HG02884 (cell line): ENCODE measurements around the gene PDZRN3.

Source experiments
- ATAC-seq: cut with Tn5 transposase; IDR thresholded peaks from one replicate; pipeline ENCODE4 v1.9.1; 2021; ENCODE audit warnings: mild to moderate bottlenecking, moderate library complexity; ENCODE audit not compliant: unreplicated experiment

The PDZRN3 gene

DNA sequence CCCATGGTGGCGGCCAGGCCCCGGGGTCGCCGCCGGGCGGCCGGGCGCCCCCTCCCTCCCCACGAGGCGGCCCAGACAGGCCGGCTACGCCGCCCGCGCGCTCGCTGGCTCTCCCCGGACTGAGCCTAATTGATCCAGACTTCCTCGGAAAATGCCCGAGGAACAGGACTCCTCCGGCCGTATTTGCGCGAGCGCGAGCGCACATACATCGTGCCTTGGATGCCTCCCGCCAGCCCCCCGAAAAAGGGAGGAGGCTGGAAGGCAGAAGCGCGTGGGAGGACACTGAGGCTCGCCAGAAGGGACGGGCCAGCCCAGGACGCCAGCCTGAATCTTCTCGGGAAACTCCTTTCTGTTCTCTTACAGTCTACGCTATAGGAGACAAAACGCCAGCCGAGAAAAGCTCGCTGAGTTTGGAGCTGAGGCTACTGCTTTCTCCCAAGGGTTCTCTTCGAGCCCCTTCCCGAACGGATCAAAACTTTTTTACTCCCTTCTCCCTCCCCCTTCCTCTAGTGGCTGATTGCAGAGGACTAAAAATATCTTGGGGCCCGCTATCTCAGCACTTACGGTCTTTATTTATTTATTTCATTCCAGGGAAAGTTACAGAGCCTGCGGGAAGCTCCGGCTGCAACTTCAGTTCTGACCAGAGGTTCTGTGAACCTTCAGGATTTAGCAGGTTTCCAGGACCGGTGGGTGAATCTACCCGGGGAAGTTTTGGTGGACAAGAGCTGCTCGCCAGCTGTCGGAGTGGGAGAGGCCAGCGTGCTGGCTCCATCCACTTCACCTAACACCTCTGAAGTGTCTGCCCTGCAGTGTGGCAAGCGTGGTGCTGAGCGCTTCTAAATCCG, at the start of gene PDZRN3:
Gene PDZRN3, minus strand, starts transcription at position 121 of the 845 bp plus-strand sequence.
- ATAC-seq, result no peak

- ATAC-seq, result no peak
Observed at GRCh38 chr3:73674280-73674679, 49.5 kb upstream of the PDZRN3 start.

DNA sequence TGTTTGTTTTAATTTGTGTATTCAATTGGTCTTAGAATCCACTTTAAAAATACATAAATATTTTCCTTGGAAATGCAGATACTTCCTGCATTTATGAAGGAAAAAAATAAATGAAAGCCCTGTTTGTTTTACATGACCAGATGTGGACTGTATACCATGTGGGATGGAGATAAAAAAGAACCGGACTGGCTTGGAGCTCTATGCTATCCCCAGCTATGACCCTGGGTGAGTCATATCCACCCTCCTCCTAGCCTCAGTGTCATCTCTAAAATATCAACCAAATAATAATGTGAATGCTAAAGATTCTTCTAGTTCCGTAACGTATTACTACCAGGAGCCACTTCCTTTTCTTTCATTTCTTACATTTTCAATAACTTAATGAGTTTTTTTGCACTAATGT, 44.5 kb upstream of the PDZRN3 start:
- ATAC-seq, result no peak

GRCh38 chr3:73668391-73668790, 43.6 kb upstream of the PDZRN3 start:
- ATAC-seq, result no peak

- ATAC-seq, result no peak
Observed at GRCh38 chr3:73667889-73668288, 43.1 kb upstream of the PDZRN3 start.

GRCh38 chr3:73665286-73665685, 40.5 kb upstream of the PDZRN3 start:
- no peak for ATAC-seq

- ATAC-seq, result no peak
Observed at GRCh38 chr3:73664389-73664788, 39.6 kb upstream of the PDZRN3 start.

GRCh38 chr3:73663495-73663894, 38.8 kb upstream of the PDZRN3 start:
- ATAC-seq, result no peak

GRCh38 chr3:73661265-73661664, 36.5 kb upstream of the PDZRN3 start:
- no peak for ATAC-seq

DNA sequence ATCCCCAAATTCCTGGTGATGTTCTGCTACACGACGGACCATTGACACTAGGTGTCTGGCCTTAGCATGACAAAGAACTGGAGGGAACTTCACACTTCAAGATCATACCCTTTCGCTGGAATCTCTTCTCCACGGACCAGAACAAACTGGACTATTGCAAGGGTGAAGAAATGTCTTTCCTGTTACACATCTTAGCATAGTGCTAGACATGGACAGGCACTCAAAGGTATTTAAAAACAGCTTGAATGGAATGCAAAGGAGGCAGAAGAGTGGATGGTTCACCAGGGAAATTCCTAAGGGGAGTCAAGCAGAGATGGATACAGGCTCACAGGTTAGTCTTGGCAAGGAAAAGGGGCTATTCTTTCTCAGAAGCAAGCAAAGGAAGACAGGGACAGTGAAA, 33.5 kb upstream of the PDZRN3 start:
- no peak for ATAC-seq

DNA sequence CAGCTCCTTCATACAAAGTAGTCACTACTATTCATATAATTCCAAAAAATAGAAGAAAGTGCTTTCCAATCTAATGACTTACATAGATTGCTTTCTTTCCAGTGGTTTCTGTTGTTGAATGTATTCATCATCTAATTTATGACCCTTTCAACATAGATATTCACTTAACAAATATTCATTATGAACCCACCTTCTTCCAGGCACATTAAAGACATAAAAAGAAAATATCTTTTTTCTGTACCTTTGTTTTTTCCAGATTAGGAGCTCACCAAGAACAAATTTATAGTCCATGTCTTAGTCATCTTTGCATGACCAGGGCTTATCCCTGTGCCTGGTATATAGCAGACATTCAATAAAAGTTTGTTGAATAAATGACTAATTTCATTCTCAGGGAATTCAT, 32.4 kb upstream of the PDZRN3 start:
- ATAC-seq, result no peak

DNA sequence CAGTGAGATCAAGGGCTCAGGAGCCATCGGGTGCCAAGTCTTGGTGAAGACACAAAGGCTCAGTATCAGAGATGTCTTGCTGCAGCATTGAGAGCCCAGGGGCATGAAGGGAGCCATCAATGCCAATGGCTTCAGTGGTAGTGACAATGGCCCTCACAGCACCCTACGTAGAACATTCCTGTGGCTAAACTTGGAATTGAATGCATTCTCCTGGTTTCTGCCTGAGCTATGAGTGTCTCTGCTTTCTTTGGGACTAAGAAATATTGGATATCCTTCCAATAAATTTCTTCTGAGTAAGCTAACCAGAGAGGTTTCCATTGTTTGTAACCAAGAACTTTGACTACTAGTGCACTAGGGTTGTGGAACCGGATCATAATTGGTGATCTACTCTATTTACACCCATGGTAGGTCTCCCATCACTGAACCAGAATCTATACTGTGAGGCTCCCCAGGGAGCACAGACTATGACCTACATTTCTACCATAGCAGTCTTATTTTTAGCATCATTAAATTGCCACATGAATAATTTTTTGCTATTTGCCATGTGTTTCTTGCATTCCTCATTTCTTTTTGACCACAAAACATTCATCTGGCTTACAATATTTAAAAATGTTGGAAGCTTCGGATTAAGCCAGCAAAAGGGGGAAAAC, 31.6 kb upstream of the PDZRN3 start:
- no peak for ATAC-seq

DNA sequence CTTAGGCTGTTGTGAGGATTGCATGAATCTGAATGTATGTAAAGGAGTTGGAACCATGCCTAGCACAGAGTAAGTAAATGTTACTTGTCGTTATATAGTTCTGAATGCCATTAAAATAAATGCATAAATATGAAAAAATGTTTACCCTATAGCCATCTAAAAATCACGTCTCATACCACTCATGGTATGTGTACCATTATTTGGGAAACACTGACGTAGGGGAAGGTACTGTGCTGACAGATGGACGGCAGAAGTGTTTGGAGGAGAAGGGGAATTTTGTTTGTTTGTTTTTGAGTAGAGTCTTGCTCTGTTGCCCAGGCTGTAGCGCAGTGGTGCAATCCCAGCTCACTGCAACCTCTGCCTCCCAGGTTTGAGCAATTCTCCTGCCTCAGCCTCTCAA, 30.5 kb upstream of the PDZRN3 start:
- no peak for ATAC-seq

DNA sequence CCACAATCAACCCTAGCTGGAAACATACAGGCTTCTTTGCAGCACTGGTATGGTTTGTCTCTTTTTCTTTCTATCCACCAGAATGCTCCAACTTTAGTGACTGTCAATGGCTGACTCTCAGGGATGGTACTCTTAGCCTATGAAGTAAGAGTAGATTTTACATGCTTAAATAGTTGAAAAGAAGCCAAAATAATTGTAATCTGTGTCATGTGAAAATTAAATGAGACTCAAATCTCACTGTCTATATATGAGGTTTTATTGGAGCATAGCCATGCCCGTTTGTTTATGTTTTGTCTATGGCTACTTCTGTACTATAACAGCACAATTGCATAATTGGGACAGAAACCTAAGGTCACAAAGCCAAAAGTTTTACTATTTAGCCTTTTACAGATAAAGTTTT, 29.1 kb upstream of the PDZRN3 start:
- ATAC-seq, result no peak

- ATAC-seq, result no peak
Observed at GRCh38 chr3:73653351-73653750, 28.6 kb upstream of the PDZRN3 start.

DNA sequence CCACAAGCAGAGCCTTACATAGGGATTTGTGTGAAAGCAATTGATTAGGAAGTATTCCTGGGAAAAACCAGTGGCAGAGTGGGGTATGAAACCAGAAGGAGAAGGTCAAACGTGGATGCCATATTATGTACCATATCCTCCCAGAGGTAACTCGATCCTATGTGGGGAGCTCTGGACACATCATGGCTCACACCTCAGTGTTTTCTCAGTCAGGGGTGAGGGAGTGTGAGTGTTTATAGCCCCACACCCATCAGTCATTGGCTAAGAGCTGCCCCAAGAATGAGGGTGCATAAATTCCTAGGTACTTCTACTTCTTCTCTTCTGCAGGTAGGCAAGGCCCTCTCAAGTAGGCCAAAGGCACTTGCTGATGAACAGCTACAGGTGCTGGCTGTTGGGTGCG, 28.2 kb upstream of the PDZRN3 start:
- ATAC-seq, result no peak

DNA sequence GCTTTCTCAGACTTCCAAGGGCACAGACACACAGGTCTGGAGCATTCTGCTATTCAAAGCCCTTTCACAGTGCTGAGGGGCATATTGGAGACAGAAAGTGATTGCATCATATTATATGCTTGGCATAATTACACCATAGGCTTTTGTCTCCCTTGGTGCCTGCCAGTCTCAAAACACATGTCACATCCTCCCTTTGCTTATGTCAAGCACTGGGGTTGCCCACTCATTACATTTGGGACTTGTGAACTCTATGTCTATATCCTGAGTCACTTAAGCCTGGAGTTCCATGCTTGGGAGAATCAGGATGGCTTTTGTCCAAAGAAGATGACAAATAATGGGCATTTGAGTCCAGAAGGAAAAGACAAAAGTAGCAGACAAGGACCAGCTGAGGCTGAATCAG, 12.3 kb upstream of the PDZRN3 start:
- ATAC-seq, result no peak

DNA sequence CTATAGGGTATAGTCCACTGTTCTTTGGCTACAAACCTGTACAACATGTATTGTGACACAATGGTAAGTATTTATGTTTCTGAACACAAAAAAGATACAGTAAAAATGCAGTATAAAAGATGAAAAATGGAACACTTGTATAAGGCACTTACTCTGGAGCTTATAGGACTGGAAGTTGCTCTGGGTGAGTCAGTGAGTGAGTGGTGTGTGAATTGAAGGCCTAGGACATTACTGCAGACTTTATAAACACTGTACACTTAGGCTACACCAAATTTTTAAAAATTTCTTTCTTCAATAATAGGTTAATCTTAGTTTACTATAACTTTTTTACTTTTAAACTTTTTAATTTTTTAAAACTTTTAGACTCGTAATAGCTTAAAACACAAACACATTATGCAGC, 10.5 kb upstream of the PDZRN3 start:
- ATAC-seq, result no peak

GRCh38 chr3:73633916-73634344, 9.2 kb upstream of the PDZRN3 start:
- ATAC-seq, result no peak

DNA sequence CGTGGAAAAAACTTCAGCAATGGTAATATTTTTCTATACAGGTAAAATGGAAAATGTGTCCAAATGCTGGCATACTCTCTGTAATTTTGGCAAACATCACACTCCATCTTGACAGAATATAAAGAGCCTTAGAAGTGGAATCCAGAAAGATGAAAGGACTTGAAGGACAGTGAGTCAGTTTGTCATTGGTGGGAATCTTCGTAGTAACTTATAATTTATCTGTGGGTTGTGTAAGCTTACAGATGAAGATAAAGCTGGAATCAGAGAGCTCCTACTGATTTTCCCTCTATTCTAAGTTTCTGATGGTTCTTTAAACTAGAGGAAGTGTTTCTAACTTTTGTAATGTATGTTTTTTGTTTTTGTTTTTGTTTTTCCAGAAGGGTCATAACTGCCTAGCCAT, 8.7 kb upstream of the PDZRN3 start:
- no peak for ATAC-seq

DNA sequence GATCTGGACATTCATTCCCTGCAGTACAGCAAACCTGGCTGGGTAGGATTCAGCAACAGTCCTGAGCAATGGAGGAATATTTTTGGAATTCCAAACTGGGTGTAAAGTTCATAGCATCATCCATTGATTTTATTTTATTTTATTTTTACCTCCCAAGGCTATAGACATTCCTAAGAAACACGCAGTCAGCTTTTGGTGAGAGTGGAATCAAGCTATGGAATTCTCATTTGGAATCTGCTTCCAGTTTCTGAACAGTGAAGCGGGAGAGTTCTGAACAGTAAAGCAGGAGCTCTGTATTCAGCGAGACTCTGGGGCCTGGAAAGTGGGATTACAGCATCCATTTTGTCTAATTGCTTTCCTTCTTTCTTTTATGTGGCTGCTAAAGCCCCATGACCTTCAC, 1.4 kb upstream of the PDZRN3 start:
- no peak for ATAC-seq

DNA sequence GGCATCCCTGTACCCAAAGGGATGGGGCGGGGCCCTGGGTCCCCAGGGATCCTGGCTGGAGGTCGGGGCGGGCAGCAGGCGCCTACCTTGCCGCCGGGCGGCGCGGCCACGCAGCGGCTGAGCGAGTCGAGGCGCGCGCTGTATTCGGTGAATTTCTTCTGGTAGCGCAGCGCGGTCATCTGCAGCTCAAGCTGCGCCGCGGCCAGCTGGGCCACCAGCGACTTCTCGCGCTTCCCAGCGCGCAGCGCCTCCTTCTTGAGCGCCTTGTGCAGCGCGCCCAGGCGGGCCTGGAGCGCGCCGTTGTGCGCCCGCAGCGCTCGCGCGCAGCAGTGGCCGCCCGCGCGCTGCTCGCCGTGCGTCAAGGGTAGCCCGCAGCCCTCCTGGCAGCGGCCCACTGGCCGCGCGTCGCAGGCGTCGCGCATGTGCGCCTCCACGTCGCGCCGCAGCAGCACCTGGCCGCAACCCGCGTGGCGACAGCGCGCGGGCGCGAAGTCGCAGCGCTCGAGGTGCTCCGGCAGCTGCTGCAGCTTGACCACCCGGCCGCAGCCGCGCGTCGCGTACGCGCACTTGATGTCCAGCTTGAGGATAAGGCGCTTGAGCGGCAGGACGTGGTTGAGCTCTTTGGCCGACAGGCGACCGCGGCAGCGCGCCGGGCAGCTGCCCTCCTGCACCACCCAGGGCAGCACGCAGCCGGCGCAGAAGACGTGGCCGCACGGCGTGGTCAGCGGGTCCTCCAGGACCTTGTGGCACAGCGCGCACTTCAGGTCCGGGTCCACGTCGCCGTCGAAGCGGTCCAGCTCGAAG, 522 bp downstream of the PDZRN3 start:
- no peak for ATAC-seq
